ENCODE data around the gene CCDC69. TPM values are rescaled to one million over a fixed set of nuclear protein-coding genes. Genes with fewer than 3 reads are reported as not detected.

CCDC69 gene
- total RNA-seq, 2 experiments from 2014 or later: 68.0 to 68.9 TPM

- Histone ChIP-seq H3K27me3 (ENCODE audit: control insufficient read depth in 1 of 2, insufficient read depth in 2 of 2, low read length in 2 of 2) (no peaks in the 10 kb centered on the region), H3K36me3 (ENCODE audit: insufficient read depth, low read length) (no peaks in the 10 kb centered on the region), H3K4me1 (ENCODE audit: insufficient read depth, low read length) (peaks cover 25% of the 10 kb centered on the region), H3K27ac (ENCODE audit: low read depth in 1 of 2, low read length in 2 of 2) (no peak overlapping the region), H3K9me3 (ENCODE audit: control insufficient read depth in 1 of 2, insufficient read depth in 1 of 2, low read length in 2 of 2) (no peaks in the 10 kb centered on the region), H3K4me3 (ENCODE audit: low read length) (no peak overlapping the region)
- ATAC-seq (ENCODE audit: poor library complexity) (no peak), DNase-seq (no peak)
- no peak overlapping the region for H3K4me3 Mint-ChIP-seq
- TF ChIP-seq CTCF (IDR thresholded peaks at IDR 0.05): no peak
- CTCF ChIA-PET: interaction anchor here (2.0 kb wide), 1 partner anchor 9 kb away, joined by 6 read pairs; no protein-coding TSS in a partner anchor
- POLR2A ChIA-PET: interaction anchor here (3.2 kb wide), 1 partner anchor 17 kb away, joined by 24 read pairs; no protein-coding TSS in a partner anchor
- no peaks in the 10 kb centered on the region for H3K9me3 Mint-ChIP-seq
- no peaks in the 10 kb centered on the region for H3K36me3 Mint-ChIP-seq (ENCODE audit: low read depth)
- H3K27me3 Mint-ChIP-seq: no peaks in the 10 kb centered on the region
- no peak overlapping the region for H3K27ac Mint-ChIP-seq
- H3K4me1 Mint-ChIP-seq (ENCODE audit: low read depth): peaks cover 29% of the 10 kb centered on the region
- intact Hi-C loops (cut with DNase I, micrococcal nuclease): no loop called here
Measured at GRCh38 chr5:151230048-151230680, 6.3 kb upstream of the CCDC69 start.

GRCh38 chr5:151228986-151229385, 5.1 kb upstream of the CCDC69 start:
- no peaks in the 10 kb centered on the region for H3K36me3 ChIP-seq (ENCODE audit: insufficient read depth, low read length)
- H3K27ac ChIP-seq (ENCODE audit: low read depth in 1 of 2, low read length in 2 of 2): no peak overlapping the region
- Mint-ChIP-seq H3K36me3 (ENCODE audit: low read depth) (peaks cover 5% of the 10 kb centered on the region), H3K27me3 (no peaks in the 10 kb centered on the region), H3K9me3 (no peaks in the 10 kb centered on the region), H3K4me3 (no peak overlapping the region), H3K27ac (no peak overlapping the region), H3K4me1 (ENCODE audit: low read depth) (peaks cover 29% of the 10 kb centered on the region)
- no peak for TF ChIP-seq CTCF (IDR thresholded peaks at IDR 0.05)
- H3K9me3 ChIP-seq (ENCODE audit: control insufficient read depth in 1 of 2, insufficient read depth in 1 of 2, low read length in 2 of 2): no peaks in the 10 kb centered on the region
- ATAC-seq (ENCODE audit: poor library complexity) (no peak), DNase-seq (no peak)
- POLR2A ChIA-PET: interaction anchor here (3.2 kb wide), 1 partner anchor 16 kb away, joined by 24 read pairs; no protein-coding TSS in a partner anchor
- intact Hi-C loops (cut with DNase I, micrococcal nuclease): loop anchor here in 1 of 2 experiments (10.0 kb wide), 1 partner anchor 546 kb away; the partner anchor contains the start of gene G3BP1
- CTCF ChIA-PET: interaction anchor here (1.2 to 2.0 kb wide), 3 partner anchors 10 to 145 kb away, joined by 3 to 6 read pairs (median 3); no protein-coding TSS in a partner anchor
- no peak overlapping the region for H3K4me3 ChIP-seq (ENCODE audit: low read length)
- H3K4me1 ChIP-seq (ENCODE audit: insufficient read depth, low read length): peaks cover 22% of the 10 kb centered on the region
- H3K27me3 ChIP-seq (ENCODE audit: control insufficient read depth in 1 of 2, insufficient read depth in 2 of 2, low read length in 2 of 2): no peaks in the 10 kb centered on the region

GRCh38 chr5:151227918-151228447, 4.1 kb upstream of the CCDC69 start:
- Mint-ChIP-seq H3K27ac (no peak overlapping the region), H3K4me3 (no peak overlapping the region), H3K27me3 (no peaks in the 10 kb centered on the region), H3K9me3 (no peaks in the 10 kb centered on the region), H3K4me1 (ENCODE audit: low read depth) (peaks cover 25% of the 10 kb centered on the region), H3K36me3 (ENCODE audit: low read depth) (peaks cover 12% of the 10 kb centered on the region)
- ChIA-PET CTCF (interaction anchor here (0.9 to 1.2 kb wide), 2 partner anchors 11 to 102 kb away, joined by 3 read pairs; no protein-coding TSS in a partner anchor), POLR2A (interaction anchor here (0.7 to 3.2 kb wide), 3 partner anchors 15 to 63 kb away, joined by 3 to 24 read pairs (median 3); partner anchors contain the start of gene GM2A)
- Histone ChIP-seq H3K36me3 (ENCODE audit: insufficient read depth, low read length) (no peaks in the 10 kb centered on the region), H3K4me1 (ENCODE audit: insufficient read depth, low read length) (peaks cover 22% of the 10 kb centered on the region), H3K27ac (ENCODE audit: low read depth in 1 of 2, low read length in 2 of 2) (no peak overlapping the region), H3K4me3 (ENCODE audit: low read length) (no peak overlapping the region), H3K9me3 (ENCODE audit: control insufficient read depth in 1 of 2, insufficient read depth in 1 of 2, low read length in 2 of 2) (no peaks in the 10 kb centered on the region), H3K27me3 (ENCODE audit: control insufficient read depth in 1 of 2, insufficient read depth in 2 of 2, low read length in 2 of 2) (no peaks in the 10 kb centered on the region)
- intact Hi-C loops (cut with DNase I, micrococcal nuclease): loop anchor here in 1 of 2 experiments (10.0 kb wide), 1 partner anchor 547 kb away; the partner anchor contains the start of gene G3BP1
- DNase-seq (no peak), ATAC-seq (ENCODE audit: poor library complexity) (no peak)
- TF ChIP-seq CTCF (IDR thresholded peaks at IDR 0.05): no peak

Data from CD4-positive, alpha-beta T cell (primary cell).